ENCODE results near the gene MSX2.

DNA sequence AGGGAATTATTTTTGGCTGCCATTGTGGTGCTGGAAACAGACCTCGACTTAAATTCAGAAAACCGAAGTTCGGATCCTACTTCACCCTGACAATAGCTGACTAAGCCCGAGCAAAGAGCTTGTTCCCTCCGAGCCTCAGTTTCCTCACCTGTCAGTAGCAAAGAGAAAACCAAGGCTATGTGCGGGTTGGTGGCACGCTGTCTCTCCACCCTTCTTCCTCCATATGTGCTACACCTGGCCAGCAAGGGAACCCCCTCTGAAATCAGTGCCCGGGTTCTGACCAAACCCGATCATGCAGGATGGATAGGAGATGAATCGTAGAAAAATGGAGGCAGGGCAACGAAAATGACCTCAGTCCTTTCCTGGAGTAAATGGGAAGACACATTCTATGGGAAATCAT is 16.7 kb upstream of the MSX2 start:
- TF ChIP-seq CSDC2 (CRISPR knock-in tag; IDR thresholded peaks at IDR 0.05) (no peak), SNAI2 (CRISPR knock-in tag; IDR thresholded peaks at IDR 0.05) (no peak), RARB (CRISPR knock-in tag; IDR thresholded peaks at IDR 0.05) (no peak)

Measured in SK-N-SH treated with all-trans-retinoic acid at 6 μM for 48 hours (cell line).